Spleen (tissue), 13 donors: ENCODE measurements around the gene C9orf72. TPM values are rescaled to one million over a fixed set of nuclear protein-coding genes. Genes with fewer than 3 reads are reported as not detected.

Source experiments
- DNase-seq: peaks from one replicate; pipeline ENCODE4 v3.0.0-alpha.2; 2020
- H3K27ac ChIP-seq, 8 donors: fragments of 200-600 bp; sonication (generic) in 7 of 8; 1 replicate in 4 of 8; 2 replicates in 4 of 8; pipeline versions ENCODE4 v1.5.0 to v1.8.0; 2016 to 2021; ENCODE audit warnings: inconsistent platforms in 4 of 8, mild to moderate bottlenecking in 4 of 8, moderate library complexity in 1 of 8
- H3K27me3 ChIP-seq, 7 donors: fragments of 200-600 bp; sonication (generic) in 6 of 7; replicated peaks in 1 of 7; 1 replicate in 4 of 7; 2 replicates in 3 of 7; pipeline versions ENCODE4 v1.5.0 to v1.8.0; 2016 to 2021; ENCODE audit warnings: inconsistent platforms in 3 of 7, mild to moderate bottlenecking in 1 of 7
- H3K36me3 ChIP-seq, 6 donors: fragments of 200-600 bp; sonication (generic) in 5 of 6; 1 replicate in 4 of 6; 2 replicates in 2 of 6; pipeline versions ENCODE4 v1.5.0 to v1.8.0; 2016 to 2021; ENCODE audit warnings: inconsistent platforms in 2 of 6
- H3K4me1 ChIP-seq, 6 donors: fragments of 200-600 bp; sonication (generic) in 5 of 6; 1 replicate in 3 of 6; 2 replicates in 3 of 6; pipeline versions ENCODE4 v1.5.0 to v1.8.0; 2016 to 2021; ENCODE audit warnings: inconsistent platforms in 3 of 6
- H3K4me3 ChIP-seq, 8 donors: fragments of 200-600 bp; sonication (generic) in 7 of 8; 1 replicate in 4 of 8; 2 replicates in 4 of 8; pipeline versions ENCODE4 v1.5.0 to v1.8.0; 2016 to 2021; ENCODE audit warnings: inconsistent platforms in 4 of 8, mild to moderate bottlenecking in 4 of 8, moderate library complexity in 2 of 8
- H3K9me3 ChIP-seq, 8 donors: fragments of 200-600 bp; sonication (generic) in 7 of 8; 1 replicate in 4 of 8; 2 replicates in 4 of 8; pipeline versions ENCODE4 v1.5.0 to v1.8.0; 2016 to 2021; ENCODE audit warnings: inconsistent platforms in 4 of 8
- CTCF ChIP-seq, 11 experiments: fragments of 200-600 bp in 7 of 11; fragments of 450-650 bp in 4 of 11; sonication (generic) in 4 of 11; IDR thresholded peaks in 8 of 11; conservative IDR thresholded peaks in 3 of 11; 1 replicate in 7 of 11; 2 replicates in 4 of 11; pipeline versions ENCODE4 v1.4.0 to v1.8.0; 2016 to 2021; ENCODE audit warnings: antibody characterized with exemption in 11 of 11, inconsistent platforms in 4 of 11, mild to moderate bottlenecking in 1 of 11
- POLR2A ChIP-seq, 3 donors: fragments of 450-650 bp; IDR thresholded peaks; one replicate each; pipeline ENCODE4 v1.5.1; 2017; ENCODE audit warnings: antibody characterized with exemption in 3 of 3, mild to moderate bottlenecking in 1 of 3
- POLR2AphosphoS5 ChIP-seq, 3 donors: sonication (generic); formaldehyde crosslinking; IDR thresholded peaks; one replicate each; pipeline ENCODE4 v1.5.1; 2017; ENCODE audit warnings: antibody characterized with exemption in 3 of 3
- WGBS, 5 donors: extraction: QIAGEN DNeasy Blood & Tissue Kit in 3 of 5; methylation state at CpG; one replicate each; pipeline versions ENCODE4 v1.1.5 to v1.1.7; 2013 to 2018; 5-methylcytosine and 5-hydroxymethylcytosine counted together
- intact Hi-C: fragments of 100-400 bp; cut with DNase I; formaldehyde crosslinking; loops from one replicate; pipeline ENCODE4 v1.15.0; 2023; ENCODE audit warnings: low total_unique reads
- long read RNA-seq, 2 donors: transcript quantifications; one replicate each; lab custom pipeline, GENCODE V29; 2026
- polyA plus RNA-seq, 3 donors: library from polyadenylated mRNA; stranded (reverse); fragments of 200-250 nt; gene quantifications; one replicate each; pipeline ENCODE4 v1.2.1, GENCODE V29; 2013
- total RNA-seq, 7 donors: library from RNA; depleted of rRNA in 3 of 7; stranded (reverse); fragments of >200 nt in 3 of 7; fragmentation: NEBNext Ultra II Directional in 4 of 7; extraction: Animal tissue kit (Norgen Biotek cat#: 25700) in 4 of 7; gene quantifications; one replicate each; pipeline versions ENCODE4 v1.1.0 to v1.2.1, GENCODE V29; 2016 to 2021
- donor health status: healthy with polysubstance abuse.
- donor health status: DM: no; HTN: no; CAD: no; lungs with moderate emphysema.
- donor health status: DM: no; HTN: no; CAD: no.
- donor health status: Bipolar disorder and iron deficiency.
- donor health status: healthy.
- donor health status: DM: no; HTN: no; CAD: no.
- donor health status: DM: yes; HTN: yes; CAD: no.

The C9orf72 gene, protein sequence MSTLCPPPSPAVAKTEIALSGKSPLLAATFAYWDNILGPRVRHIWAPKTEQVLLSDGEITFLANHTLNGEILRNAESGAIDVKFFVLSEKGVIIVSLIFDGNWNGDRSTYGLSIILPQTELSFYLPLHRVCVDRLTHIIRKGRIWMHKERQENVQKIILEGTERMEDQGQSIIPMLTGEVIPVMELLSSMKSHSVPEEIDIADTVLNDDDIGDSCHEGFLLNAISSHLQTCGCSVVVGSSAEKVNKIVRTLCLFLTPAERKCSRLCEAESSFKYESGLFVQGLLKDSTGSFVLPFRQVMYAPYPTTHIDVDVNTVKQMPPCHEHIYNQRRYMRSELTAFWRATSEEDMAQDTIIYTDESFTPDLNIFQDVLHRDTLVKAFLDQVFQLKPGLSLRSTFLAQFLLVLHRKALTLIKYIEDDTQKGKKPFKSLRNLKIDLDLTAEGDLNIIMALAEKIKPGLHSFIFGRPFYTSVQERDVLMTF
- total RNA-seq (10 to 100 TPM; 34.5 to 88.5 (median 48.0) TPM), polyA plus RNA-seq (10 to 100 TPM; 10.1 to 18.2 (median 18.0) TPM)
- long read RNA-seq, donor 1, partial matches to known transcripts: 0 of 2 reads
- long read RNA-seq, donor 1, other reads (novel, unspliced or antisense): 0 of 2 reads
- long read RNA-seq, donor 2, partial matches to known transcripts: 0 of 2 reads
- long read RNA-seq, donor 2, other reads (novel, unspliced or antisense): 0 of 2 reads

GRCh38 chr9:27572918-27573633, at the start of gene C9orf72:
Gene C9orf72 (minus strand): TSS chr9:27573481. CDS start chr9:27567120, 6,361 bp downstream.
- H3K27ac ChIP-seq: peak within 1 kb of the TSS; percentile 94 to 100 (median 98)
- TF ChIP-seq CTCF (IDR thresholded peaks at IDR 0.05 in 8 of 11, conservative IDR thresholded peaks at IDR 0.05 in 3 of 11) (peak in 1 of 11 experiments; percentile 17), POLR2AphosphoS5 (IDR thresholded peaks at IDR 0.05) (peak; percentile 54 to 93 (median 89)), POLR2A (IDR thresholded peaks at IDR 0.05) (peak in 2 of 3 donors; percentile 89 to 93)
- WGBS, 5 donors: 0 to 1% (median 1%) methylated on average over 52 to 72 of the region's 72 CpGs
- H3K4me1 ChIP-seq: peaks cover 5 to 38% (median 16%) of the 10 kb centered on the region in 6 donors
- no peaks in the 10 kb centered on the region for H3K36me3 ChIP-seq
- peak; percentile 96 for DNase-seq
- intact Hi-C loops: loop anchor here (10.0 kb wide), 1 partner anchor 628 kb away; the partner anchor contains the start of gene PLAA
- peak within 1 kb of the TSS; percentile 46 to 85 (median 64) for H3K4me3 ChIP-seq
- peaks cover 0 to 7% (median 3%) of the 10 kb centered on the region in 8 donors for H3K9me3 ChIP-seq
- H3K27me3 ChIP-seq: no peaks in the 10 kb centered on the region

DNA sequence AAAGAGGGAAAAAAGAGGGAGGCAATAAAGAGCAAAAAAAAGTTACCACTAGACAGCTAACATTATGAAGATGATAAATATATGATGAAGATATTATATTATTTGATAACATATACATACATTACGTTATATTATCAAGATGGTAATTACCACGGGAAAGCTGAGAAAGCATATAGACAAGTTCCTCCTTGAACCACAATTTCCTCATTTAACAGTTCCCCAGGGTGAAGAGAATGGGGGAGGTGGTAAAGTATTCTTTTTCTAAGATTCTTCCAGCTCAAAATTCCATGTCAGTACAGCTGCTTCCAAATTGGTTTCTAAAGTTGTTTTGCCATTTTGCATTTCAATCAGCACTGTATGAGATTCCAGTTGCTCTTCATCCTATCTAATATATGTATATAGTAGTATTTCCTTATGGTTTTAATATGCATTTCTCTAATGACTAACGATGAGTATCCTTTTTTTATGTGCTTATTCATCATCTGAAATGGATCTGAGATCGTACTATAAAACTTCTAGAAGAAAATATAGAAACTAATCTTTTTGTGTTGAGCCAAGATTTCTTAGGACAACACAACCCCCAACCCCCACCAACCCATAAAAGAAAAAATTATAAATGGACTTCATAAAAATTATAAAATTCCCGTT, 49.5 kb upstream of the C9orf72 start:
- H3K27ac ChIP-seq: peak overlapping the region in 2 of 8 donors; percentile 11 to 26
- H3K27me3 ChIP-seq: no peaks in the 10 kb centered on the region
- H3K9me3 ChIP-seq: no peaks in the 10 kb centered on the region
- no peak overlapping the region for H3K4me3 ChIP-seq
- 27 to 37% (median 35%) methylated on average over 5 of the region's 5 CpGs for WGBS, 5 donors
- intact Hi-C loops: no loop called here
- peaks cover 0 to 9% (median 0%) of the 10 kb centered on the region in 6 donors for H3K4me1 ChIP-seq
- no peak for TF ChIP-seq POLR2A (IDR thresholded peaks at IDR 0.05)
- TF ChIP-seq CTCF (IDR thresholded peaks at IDR 0.05 in 8 of 11, conservative IDR thresholded peaks at IDR 0.05 in 3 of 11): no peak
- TF ChIP-seq POLR2AphosphoS5 (IDR thresholded peaks at IDR 0.05): no peak
- H3K36me3 ChIP-seq: no peaks in the 10 kb centered on the region
- DNase-seq: no peak

DNA sequence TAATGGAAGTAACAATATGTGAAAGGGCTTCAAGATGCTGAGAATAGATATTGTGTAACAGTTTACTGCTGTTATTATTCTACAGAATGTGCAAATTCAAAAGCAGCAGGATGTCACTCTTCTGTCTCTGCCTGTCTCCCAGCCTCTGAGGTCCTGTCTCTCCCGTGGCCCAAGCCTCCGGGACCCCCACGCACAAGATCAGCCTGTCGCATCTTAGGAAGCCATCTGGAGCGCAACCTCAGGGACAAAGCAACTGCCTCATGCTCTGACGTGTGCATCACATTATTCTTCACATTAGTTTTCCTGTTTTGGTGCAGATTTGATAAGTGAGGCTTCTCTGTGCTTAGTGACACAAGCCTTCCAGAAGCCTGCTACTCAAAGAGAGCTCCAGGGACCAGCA, 46.5 kb upstream of the C9orf72 start:
- Histone ChIP-seq H3K27me3 (peaks cover 0 to 6% (median 0%) of the 10 kb centered on the region in 7 donors), H3K27ac (no peak overlapping the region), H3K4me1 (peaks cover 0 to 9% (median 0%) of the 10 kb centered on the region in 6 donors), H3K9me3 (no peaks in the 10 kb centered on the region), H3K4me3 (no peak overlapping the region), H3K36me3 (no peaks in the 10 kb centered on the region)
- intact Hi-C loops: no loop called here
- DNase-seq: no peak
- WGBS, 5 donors: 71 to 78% (median 77%) methylated on average over 6 of the region's 6 CpGs
- TF ChIP-seq POLR2AphosphoS5 (IDR thresholded peaks at IDR 0.05): no peak
- TF ChIP-seq CTCF (IDR thresholded peaks at IDR 0.05 in 8 of 11, conservative IDR thresholded peaks at IDR 0.05 in 3 of 11): no peak
- no peak for TF ChIP-seq POLR2A (IDR thresholded peaks at IDR 0.05)
